Spinal cord (tissue), 10 donors: Measurements from ENCODE around the gene ACRBP. TPM values are rescaled to one million over a fixed set of nuclear protein-coding genes. Genes with fewer than 3 reads are reported as not detected.
"Not testable (repeated sequence)": the region's sequence is repeated elsewhere in the genome, so short reads cannot be mapped to it uniquely, and the experiment has no call there.

ENCODE experiments used
- DNase-seq, 6 donors: peaks; one replicate each; pipeline versions ENCODE4 v3.0.0 to v3.0.0-alpha.2; 2013 to 2015; ENCODE audit warnings: low spot score in 6 of 6, low read depth in 4 of 6
- H3K27ac ChIP-seq: one replicate; pipeline ENCODE4 v1.5.1; 2013; ENCODE audit warnings: low read depth, low read length, control low read depth
- H3K27me3 ChIP-seq: one replicate; pipeline ENCODE4 v1.6.1; 2013; ENCODE audit warnings: low read length; ENCODE audit not compliant: control insufficient read depth, insufficient read depth
- H3K36me3 ChIP-seq: one replicate; pipeline ENCODE4 v1.6.1; 2013; ENCODE audit warnings: low read length; ENCODE audit not compliant: control insufficient read depth, insufficient read depth
- H3K4me1 ChIP-seq: one replicate; pipeline ENCODE4 v1.6.1; 2013; ENCODE audit warnings: low read length; ENCODE audit not compliant: control insufficient read depth, insufficient read depth
- H3K4me3 ChIP-seq: one replicate; pipeline ENCODE4 v1.5.1; 2013; ENCODE audit warnings: low read depth, low read length, control low read depth
- H3K9me3 ChIP-seq: one replicate; pipeline ENCODE4 v1.6.1; 2013; ENCODE audit warnings: low read length; ENCODE audit not compliant: control insufficient read depth, insufficient read depth
- WGBS: methylation state at CpG from one replicate; pipeline ENCODE4 v1.1.5; 2013; ENCODE audit warnings: missing lambda C conversion rate; ENCODE audit not compliant: insufficient coverage; 5-methylcytosine and 5-hydroxymethylcytosine counted together
- polyA plus RNA-seq, 2 donors: library from polyadenylated mRNA; unstranded; fragments of 120-200 nt; gene quantifications; one replicate each; pipeline ENCODE4 v1.2.1, GENCODE V29; 2013; ENCODE audit not compliant: insufficient read length in 2 of 2
- total RNA-seq, 2 donors: library from RNA; depleted of rRNA in 1 of 2; stranded (reverse); fragments of 120-200 nt in 1 of 2; fragments of >200 nt in 1 of 2; gene quantifications; one replicate each; pipeline versions ENCODE4 v1.2.3 to v1.2.4, GENCODE V29; 2013 to 2014
- donor health status: healthy.

Gene ACRBP
- total and polyA plus RNA-seq, 4 donors = 0.69 to 3.9 (median 2.7) TPM

- Histone ChIP-seq H3K4me1 (peaks cover 47% of the 10 kb centered on the region), H3K9me3 (no peaks in the 10 kb centered on the region), H3K27ac (peak overlapping the region; percentile 95), H3K27me3 (no peaks in the 10 kb centered on the region), H3K4me3 (no peak overlapping the region), H3K36me3 (peaks cover 11% of the 10 kb centered on the region)
- WGBS = 80% methylated on average over 7 of the region's 8 CpGs
- no peak for DNase-seq
These were observed 38.5 kb downstream of the ACRBP start for GRCh38 chr12:6608592-6609281.

GRCh38 chr12:6607751-6608591 lies 39.3 kb downstream of the ACRBP start:
- no peak overlapping the region for H3K4me3 ChIP-seq
- H3K4me1 ChIP-seq = peaks cover 45% of the 10 kb centered on the region
- WGBS = 22% methylated on average over 8 of the region's 8 CpGs
- H3K36me3 ChIP-seq = peaks cover 17% of the 10 kb centered on the region
- H3K27me3 ChIP-seq = no peaks in the 10 kb centered on the region
- H3K9me3 ChIP-seq = no peaks in the 10 kb centered on the region
- peak overlapping the region; percentile 95 for H3K27ac ChIP-seq
- peak in 1 of 6 donors; percentile 89 for DNase-seq

GRCh38 chr12:6606331-6607131 lies 40.7 kb downstream of the ACRBP start:
- H3K27me3 ChIP-seq = no peaks in the 10 kb centered on the region
- H3K36me3 ChIP-seq = peaks cover 31% of the 10 kb centered on the region
- no peaks in the 10 kb centered on the region for H3K9me3 ChIP-seq
- peak overlapping the region; percentile 95 for H3K27ac ChIP-seq
- H3K4me1 ChIP-seq = peaks cover 42% of the 10 kb centered on the region
- peak overlapping the region; percentile 83 for H3K4me3 ChIP-seq
- DNase-seq = peak in 2 of 6 donors; percentile 62 to 72
- WGBS = under 1% methylated on average over 58 of the region's 70 CpGs

GRCh38 chr12:6605421-6606330 lies 41.6 kb downstream of the ACRBP start:
- DNase-seq = peak in 2 of 6 donors; percentile 44 to 48
- Histone ChIP-seq H3K36me3 (peaks cover 40% of the 10 kb centered on the region), H3K27me3 (no peaks in the 10 kb centered on the region), H3K4me1 (peaks cover 39% of the 10 kb centered on the region), H3K9me3 (no peaks in the 10 kb centered on the region), H3K27ac (peak overlapping the region; percentile 80), H3K4me3 (peak overlapping the region; percentile 83)
- 8% methylated on average over 12 of the region's 18 CpGs for WGBS

GRCh38 chr12:6604259-6605029 lies 42.8 kb downstream of the ACRBP start:
- H3K4me3 ChIP-seq = peak overlapping the region; percentile 83
- H3K27me3 ChIP-seq = no peaks in the 10 kb centered on the region
- peaks cover 52% of the 10 kb centered on the region for H3K36me3 ChIP-seq
- H3K27ac ChIP-seq = no peak overlapping the region
- peaks cover 39% of the 10 kb centered on the region for H3K4me1 ChIP-seq
- DNase-seq = no peak
- no peaks in the 10 kb centered on the region for H3K9me3 ChIP-seq
- whole genome bisulfite sequencing = 51% methylated on average over 6 of the region's 6 CpGs

GRCh38 chr12:6603095-6603567 lies 44.1 kb downstream of the ACRBP start:
- Histone ChIP-seq H3K9me3 (no peaks in the 10 kb centered on the region), H3K4me1 (peaks cover 39% of the 10 kb centered on the region), H3K4me3 (no peak overlapping the region), H3K27me3 (no peaks in the 10 kb centered on the region), H3K27ac (no peak overlapping the region), H3K36me3 (peaks cover 63% of the 10 kb centered on the region)
- peak in 1 of 6 donors; percentile 52 for DNase-seq
- no CpG with 5 or more reads among the region's 6 CpGs for WGBS

GRCh38 chr12:6602526-6602925 lies 44.7 kb downstream of the ACRBP start:
- Histone ChIP-seq H3K4me1 (peaks cover 35% of the 10 kb centered on the region), H3K27ac (no peak overlapping the region), H3K36me3 (peaks cover 69% of the 10 kb centered on the region), H3K4me3 (no peak overlapping the region), H3K9me3 (no peaks in the 10 kb centered on the region), H3K27me3 (no peaks in the 10 kb centered on the region)
- DNase-seq = no peak
- 60% methylated on average over 3 of the region's 3 CpGs for WGBS

GRCh38 chr12:6595673-6596072 lies 51.6 kb downstream of the ACRBP start:
- H3K27me3 ChIP-seq, H3K4me3 ChIP-seq, H3K9me3 ChIP-seq, DNase-seq, H3K27ac ChIP-seq, H3K4me1 ChIP-seq: not testable (repeated sequence)
- WGBS = 98% methylated on average over 8 of the region's 10 CpGs
- H3K36me3 ChIP-seq = peaks cover 91% of the 10 kb centered on the region
